Measurements from ENCODE around the gene ZDHHC14.

DNA sequence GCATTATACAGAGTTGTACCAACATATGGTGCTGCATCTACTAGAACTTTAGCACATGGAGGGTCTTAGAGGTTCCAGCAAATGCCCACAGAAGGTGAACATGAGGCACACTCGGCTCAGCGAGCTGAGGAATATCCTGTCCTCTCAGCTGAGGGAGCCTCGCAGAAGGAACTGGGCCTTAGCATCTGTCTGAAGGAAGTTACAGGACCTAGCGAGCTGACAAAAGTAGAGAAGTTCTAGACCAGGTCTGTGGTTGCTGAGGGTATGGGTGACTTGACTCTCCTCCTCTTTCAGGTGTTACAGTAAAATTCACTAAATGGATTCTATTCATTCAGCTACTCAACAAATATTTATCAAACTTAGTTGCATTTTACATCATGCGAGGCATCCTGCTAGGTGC, 157.2 kb downstream of the ZDHHC14 start:
- TF ChIP-seq POLR2AphosphoS5 (IDR thresholded peaks at IDR 0.05), result no peak
- TF ChIP-seq, protein P1, sequence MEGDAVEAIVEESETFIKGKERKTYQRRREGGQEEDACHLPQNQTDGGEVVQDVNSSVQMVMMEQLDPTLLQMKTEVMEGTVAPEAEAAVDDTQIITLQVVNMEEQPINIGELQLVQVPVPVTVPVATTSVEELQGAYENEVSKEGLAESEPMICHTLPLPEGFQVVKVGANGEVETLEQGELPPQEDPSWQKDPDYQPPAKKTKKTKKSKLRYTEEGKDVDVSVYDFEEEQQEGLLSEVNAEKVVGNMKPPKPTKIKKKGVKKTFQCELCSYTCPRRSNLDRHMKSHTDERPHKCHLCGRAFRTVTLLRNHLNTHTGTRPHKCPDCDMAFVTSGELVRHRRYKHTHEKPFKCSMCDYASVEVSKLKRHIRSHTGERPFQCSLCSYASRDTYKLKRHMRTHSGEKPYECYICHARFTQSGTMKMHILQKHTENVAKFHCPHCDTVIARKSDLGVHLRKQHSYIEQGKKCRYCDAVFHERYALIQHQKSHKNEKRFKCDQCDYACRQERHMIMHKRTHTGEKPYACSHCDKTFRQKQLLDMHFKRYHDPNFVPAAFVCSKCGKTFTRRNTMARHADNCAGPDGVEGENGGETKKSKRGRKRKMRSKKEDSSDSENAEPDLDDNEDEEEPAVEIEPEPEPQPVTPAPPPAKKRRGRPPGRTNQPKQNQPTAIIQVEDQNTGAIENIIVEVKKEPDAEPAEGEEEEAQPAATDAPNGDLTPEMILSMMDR (IDR thresholded peaks at IDR 0.05), result no peak
- no peak for TF ChIP-seq POLR2A (IDR thresholded peaks at IDR 0.05)
- TF ChIP-seq EP300 (IDR thresholded peaks at IDR 0.05), result no peak
